Panc1 (cell line): ENCODE results near the gene DTX2. TPM values are rescaled to one million over a fixed set of nuclear protein-coding genes. Genes with fewer than 3 reads are reported as not detected.
"Not testable (repeated sequence)": the region's sequence is repeated elsewhere in the genome, so short reads cannot be mapped to it uniquely, and the experiment has no call there.

Experiments used
- ATAC-seq: fragments of 200-7000 bp; cut with Tn5 transposase; 2 replicates; pipeline ENCODE4 v1.9.1; 2020; ENCODE audit warnings: mild to moderate bottlenecking, moderate library complexity
- Bru-seq: library from RNA; stranded (reverse); fragments of 400-500 nt; gene quantifications from one replicate; lab custom pipeline; 2021; lab: Mats Ljungman, UMichigan
- BruChase-seq, 2 experiments: library from RNA; stranded (reverse); fragments of 400-500 nt; gene quantifications; one replicate each; lab custom pipeline; 2021; lab: Mats Ljungman, UMichigan
- BruUV-seq: library from RNA; stranded (reverse); fragments of 400-500 nt; replicated peaks from 2 replicates; lab custom pipeline; 2021; lab: Mats Ljungman, UMichigan
- CTCF ChIA-PET: fragments of 300-600 bp; sonication (Branson Sonifier 250); formaldehyde crosslinking; loops from one replicate; lab custom pipeline; 2022; ENCODE audit warnings: antibody characterized with exemption; lab: Charles Lee
- POLR2A ChIA-PET: fragments of 300-600 bp; sonication (Branson Sonifier 250); formaldehyde crosslinking; loops from one replicate; lab custom pipeline; 2022; ENCODE audit warnings: antibody characterized with exemption; lab: Charles Lee
- DNase-seq: peaks from one replicate; pipeline ENCODE4 v3.0.0-alpha.2; 2010; ENCODE audit warnings: low read depth, low spot score
- H3K27ac ChIP-seq: 2 replicates; pipeline ENCODE4 v1.5.1; 2011; ENCODE audit warnings: mild to moderate bottlenecking, low read length, inconsistent platforms
- H3K27me3 ChIP-seq: fragments of 200-500 bp; sonication (Bioruptor generic); 2 replicates; pipeline ENCODE4 v1.6.0; 2014; ENCODE audit warnings: low read length, inconsistent platforms; ENCODE audit not compliant: control insufficient read depth, insufficient read depth
- H3K36me3 ChIP-seq: fragments of 200-500 bp; sonication (Bioruptor generic); 2 replicates; pipeline ENCODE4 v1.5.1; 2014; ENCODE audit warnings: inconsistent platforms, mild to moderate bottlenecking, low read length, moderate library complexity; ENCODE audit not compliant: control insufficient read depth, insufficient read depth
- H3K4me1 ChIP-seq: 2 replicates; pipeline ENCODE4 v1.5.1; 2011; ENCODE audit warnings: inconsistent platforms, mild to moderate bottlenecking, low read length, moderate library complexity; ENCODE audit not compliant: control insufficient read depth, insufficient read depth
- H3K4me3 ChIP-seq, 2 experiments: 2 replicates each; pipeline ENCODE4 v1.5.1; 2011 to 2012; ENCODE audit warnings: low read depth in 2 of 2, low read length in 2 of 2, mild to moderate bottlenecking in 2 of 2, inconsistent platforms in 1 of 2, moderate library complexity in 1 of 2
- H3K9me3 ChIP-seq: fragments of 200-500 bp; sonication (Bioruptor generic); 2 replicates; pipeline ENCODE4 v1.5.1; 2014; ENCODE audit warnings: low read depth, mild to moderate bottlenecking, inconsistent platforms, low read length, moderate library complexity; ENCODE audit not compliant: control insufficient read depth, insufficient read depth
- POLR2AphosphoS5 ChIP-seq: IDR thresholded peaks from 2 replicates; pipeline ENCODE4 v1.6.1; 2012; ENCODE audit warnings: mild to moderate bottlenecking, low read depth, low read length, moderate library complexity
- in situ Hi-C: cut with HindIII; loops from 2 replicates; pipeline ENCODE4 v1.10.0; 2016; ENCODE audit warnings: low sequenced_read_pairs, low pct_unique_long_range_greater_than_20kb
- intact Hi-C: fragments of 100-400 bp; cut with micrococcal nuclease; formaldehyde crosslinking; loops from one replicate; pipeline ENCODE4 v1.10.0; 2022; ENCODE audit not compliant: unreplicated experiment
- long read RNA-seq: library from polyadenylated mRNA; unstranded; transcript quantifications from one replicate; pipeline ENCODE4 v2.0.0, GENCODE V29; 2021; ENCODE audit not compliant: unreplicated experiment
- polyA plus RNA-seq: library from polyadenylated mRNA; unstranded; fragments of >200 nt; gene quantifications from one replicate; pipeline ENCODE4 v1.2.1, GENCODE V29; 2012; ENCODE audit warnings: missing spikeins; ENCODE audit not compliant: insufficient read length
- total RNA-seq: library from RNA; stranded (reverse); gene quantifications from one replicate; pipeline ENCODE4 v1.2.1, GENCODE V29; 2021; ENCODE audit not compliant: unreplicated experiment

Gene DTX2
- total RNA-seq: 27.4 TPM
- 17.9 TPM for polyA plus RNA-seq
- Bru-seq, nascent RNA: percentile 55 among the genes with signal in this experiment
- percentile 64 among the genes with signal in this experiment for BruChase-seq, experiment 1, labeled RNA remaining after a 2-hour chase
- BruChase-seq, experiment 2, labeled RNA remaining after a 6-hour chase: percentile 66 among the genes with signal in this experiment
- long read RNA-seq, partial matches to known transcripts: 11 of 25 reads
- long read RNA-seq, other reads (novel, unspliced or antisense): 8 of 25 reads

GRCh38 chr7:76461464-76462101 is at the start of gene DTX2:
Gene DTX2 (plus strand): TSS chr7:76461709. CDS start chr7:76480510, 18,801 bp downstream.
- intact Hi-C loops, H3K36me3 ChIP-seq, in situ Hi-C loops, H3K4me1 ChIP-seq, H3K27me3 ChIP-seq, POLR2A ChIA-PET, DNase-seq, H3K9me3 ChIP-seq, H3K27ac ChIP-seq, CTCF ChIA-PET, BruUV-seq: not testable (repeated sequence)
- peak; percentile 99 for ATAC-seq
- H3K4me3 ChIP-seq: peak within 1 kb of the TSS; percentile 36 to 42

GRCh38 chr7:76412249-76412648 is 49.3 kb upstream of the DTX2 start:
- TF ChIP-seq POLR2AphosphoS5: no peak
- ATAC-seq (no peak), DNase-seq (no peak)
- in situ Hi-C loops: no loop called here
- H3K27ac ChIP-seq: no peak overlapping the region
- H3K36me3 ChIP-seq: no peaks in the 10 kb centered on the region
- H3K4me3 ChIP-seq: no peak overlapping the region
- BruUV-seq: no TSS peak
- ChIA-PET POLR2A (interaction anchor here (0.7 kb wide), 1 partner anchor 75 kb away, joined by 4 read pairs; no protein-coding TSS in a partner anchor), CTCF (interaction anchor here (0.6 kb wide), 1 partner anchor 199 kb away, joined by 3 read pairs; no protein-coding TSS in a partner anchor)
- intact Hi-C loops: no loop called here
- no peaks in the 10 kb centered on the region for H3K9me3 ChIP-seq
- no peaks in the 10 kb centered on the region for H3K27me3 ChIP-seq
- H3K4me1 ChIP-seq: no peaks in the 10 kb centered on the region

- POLR2A ChIA-PET, H3K4me1 ChIP-seq, CTCF ChIA-PET, in situ Hi-C loops, H3K27ac ChIP-seq, H3K4me3 ChIP-seq, H3K36me3 ChIP-seq, intact Hi-C loops, H3K9me3 ChIP-seq, DNase-seq, BruUV-seq, ATAC-seq, H3K27me3 ChIP-seq: not testable (repeated sequence)
Observed at GRCh38 chr7:76417654-76418310, 43.7 kb upstream of the DTX2 start.

- ATAC-seq (peak; percentile 82), DNase-seq (peak; percentile 86)
- H3K4me3 ChIP-seq, H3K27ac ChIP-seq, H3K9me3 ChIP-seq, POLR2A ChIA-PET, in situ Hi-C loops, CTCF ChIA-PET, BruUV-seq, H3K27me3 ChIP-seq, intact Hi-C loops, H3K4me1 ChIP-seq, H3K36me3 ChIP-seq: not testable (repeated sequence)
Observed at GRCh38 chr7:76421097-76421496, 40.4 kb upstream of the DTX2 start.
